Stomach (tissue), 9 donors: ENCODE data around the gene MRPL53. TPM values are rescaled to one million over a fixed set of nuclear protein-coding genes. Genes with fewer than 3 reads are reported as not detected.
"Not testable (repeated sequence)": the region's sequence is repeated elsewhere in the genome, so short reads cannot be mapped to it uniquely, and the experiment has no call there.

Experiments
- DNase-seq, 2 donors: peaks; one replicate each; pipeline versions ENCODE4 v3.0.0 to v3.0.0-alpha.2; 2013 to 2019
- H3K27ac ChIP-seq, 5 donors: fragments of 200-600 bp in 4 of 5; sonication (generic) in 4 of 5; one replicate each; pipeline ENCODE4 v1.5.1; 2013 to 2019; ENCODE audit warnings: mild to moderate bottlenecking in 1 of 5, moderate library complexity in 1 of 5
- H3K27me3 ChIP-seq, 3 donors: fragments of 200-600 bp; sonication (generic); one replicate each; pipeline ENCODE4 v1.5.1; 2017 to 2019; ENCODE audit warnings: mixed run types in 1 of 3
- H3K36me3 ChIP-seq, 4 donors: fragments of 200-600 bp; sonication (generic); 1 replicate in 3 of 4; 2 replicates in 1 of 4; pipeline ENCODE4 v1.5.1; 2016 to 2019
- H3K4me1 ChIP-seq, 4 donors: fragments of 200-600 bp; sonication (generic); one replicate each; pipeline ENCODE4 v1.5.1; 2016 to 2019
- H3K4me3 ChIP-seq, 4 donors: fragments of 200-600 bp; sonication (generic) in 3 of 4; one replicate each; pipeline ENCODE4 v1.5.1; 2016 to 2019; ENCODE audit warnings: mild to moderate bottlenecking in 1 of 4
- H3K9me3 ChIP-seq, 4 donors: fragments of 200-600 bp; sonication (generic); one replicate each; pipeline ENCODE4 v1.5.1; 2016 to 2019
- CTCF ChIP-seq, 7 experiments: fragments of 450-650 bp in 4 of 7; fragments of 200-600 bp in 3 of 7; sonication (generic) in 3 of 7; IDR thresholded peaks; one replicate each; pipeline ENCODE4 v1.5.1; 2016 to 2019; ENCODE audit warnings: antibody characterized with exemption in 7 of 7, control low read depth in 2 of 7, mild to moderate bottlenecking in 1 of 7
- EP300 ChIP-seq: sonication (generic); formaldehyde crosslinking; IDR thresholded peaks from one replicate; pipeline ENCODE4 v1.6.1; 2017; ENCODE audit warnings: antibody characterized with exemption
- POLR2A ChIP-seq, 4 donors: fragments of 450-650 bp; IDR thresholded peaks; one replicate each; pipeline ENCODE4 v1.6.1; 2016; ENCODE audit warnings: antibody characterized with exemption in 4 of 4, control low read depth in 2 of 4, mild to moderate bottlenecking in 1 of 4, moderate library complexity in 1 of 4
- POLR2AphosphoS5 ChIP-seq, 3 donors: sonication (generic); formaldehyde crosslinking; IDR thresholded peaks; one replicate each; pipeline ENCODE4 v1.6.1; 2016; ENCODE audit warnings: antibody characterized with exemption in 3 of 3
- whole genome bisulfite sequencing, 5 donors: extraction: QIAGEN DNeasy Blood & Tissue Kit in 3 of 5; methylation state at CpG; one replicate each; pipeline versions ENCODE4 v1.1.5 to v1.1.7; 2013 to 2018; 5-methylcytosine and 5-hydroxymethylcytosine counted together
- intact Hi-C: fragments of 100-400 bp; cut with DNase I; formaldehyde crosslinking; loops from one replicate; pipeline ENCODE4 v1.15.1; 2023; ENCODE audit warnings: low total_unique reads
- polyA plus RNA-seq, 3 donors: library from polyadenylated mRNA; stranded (reverse); fragments of 200-250 nt; gene quantifications; one replicate each; pipeline ENCODE4 v1.2.3, GENCODE V29; 2013
- total RNA-seq, 5 donors: library from RNA; depleted of rRNA; stranded (reverse); fragments of >200 nt; gene quantifications; one replicate each; pipeline versions ENCODE4 v1.1.0 to v1.2.3, GENCODE V29; 2014 to 2016
- donor health status: healthy with polysubstance abuse.
- donor health status: Bipolar disorder and iron deficiency.
- donor health status: healthy.

The MRPL53 gene
- total and polyA plus RNA-seq, 8 donors = 4.6 to 335 (median 81.3) TPM

GRCh38 chr2:74474899-74475298, 2.4 kb upstream of the MRPL53 start:
- intact Hi-C loops = no loop called here
- H3K27ac ChIP-seq = no peak overlapping the region
- H3K4me1 ChIP-seq = peaks cover 14 to 30% (median 27%) of the 10 kb centered on the region in 4 donors
- H3K9me3 ChIP-seq = no peaks in the 10 kb centered on the region
- peaks cover 17 to 54% (median 45%) of the 10 kb centered on the region in 4 donors for H3K36me3 ChIP-seq
- DNase-seq = no peak
- H3K27me3 ChIP-seq = no peaks in the 10 kb centered on the region
- no peak overlapping the region for H3K4me3 ChIP-seq
- TF ChIP-seq CTCF (IDR thresholded peaks at IDR 0.05) (no peak), EP300 (no peak), POLR2AphosphoS5 (IDR thresholded peaks at IDR 0.05) (no peak), POLR2A (IDR thresholded peaks at IDR 0.05) (no peak)
- WGBS, 5 donors = 84 to 92% (median 90%) methylated on average over 5 of the region's 5 CpGs

- peaks cover 14 to 27% (median 26%) of the 10 kb centered on the region in 4 donors for H3K4me1 ChIP-seq
- H3K27me3 ChIP-seq = no peaks in the 10 kb centered on the region
- H3K9me3 ChIP-seq = no peaks in the 10 kb centered on the region
- TF ChIP-seq POLR2AphosphoS5 (IDR thresholded peaks at IDR 0.05) = no peak
- no peak for TF ChIP-seq EP300
- no peak for TF ChIP-seq CTCF (IDR thresholded peaks at IDR 0.05)
- TF ChIP-seq POLR2A (IDR thresholded peaks at IDR 0.05) = no peak
- DNase-seq = no peak
- intact Hi-C loops = no loop called here
- no peak overlapping the region for H3K27ac ChIP-seq
- no peak overlapping the region for H3K4me3 ChIP-seq
- WGBS, 5 donors = 85 to 97% (median 91%) methylated on average over 6 of the region's 6 CpGs
- peaks cover 17 to 50% (median 41%) of the 10 kb centered on the region in 4 donors for H3K36me3 ChIP-seq
Observed at GRCh38 chr2:74474481-74474880, 2.0 kb upstream of the MRPL53 start.

GRCh38 chr2:74472945-74473258, 422 bp upstream of the MRPL53 start:
- Histone ChIP-seq H3K9me3 (no peaks in the 10 kb centered on the region), H3K36me3 (peaks cover 14 to 38% (median 33%) of the 10 kb centered on the region in 4 donors), H3K4me3 (peak overlapping the region; percentile 54 to 82 (median 66)), H3K27me3 (no peaks in the 10 kb centered on the region), H3K27ac (peak overlapping the region; percentile 78 to 93 (median 86)), H3K4me1 (peaks cover 14 to 27% (median 25%) of the 10 kb centered on the region in 4 donors)
- WGBS, 5 donors = 4 to 8% (median 5%) methylated on average over 7 of the region's 7 CpGs
- DNase-seq = no peak
- intact Hi-C loops = no loop called here
- no peak for TF ChIP-seq EP300
- TF ChIP-seq CTCF (IDR thresholded peaks at IDR 0.05) = no peak
- TF ChIP-seq POLR2A (IDR thresholded peaks at IDR 0.05) = no peak
- no peak for TF ChIP-seq POLR2AphosphoS5 (IDR thresholded peaks at IDR 0.05)

- no peaks in the 10 kb centered on the region for H3K9me3 ChIP-seq
- intact Hi-C loops = no loop called here
- H3K27ac ChIP-seq = peak overlapping the region; percentile 78 to 93 (median 86)
- peaks cover 14 to 25% (median 21%) of the 10 kb centered on the region in 4 donors for H3K36me3 ChIP-seq
- peak overlapping the region; percentile 54 to 82 (median 66) for H3K4me3 ChIP-seq
- WGBS, 5 donors = 36 to 59% (median 50%) methylated on average over 16 of the region's 16 CpGs
- DNase-seq = no peak
- TF ChIP-seq EP300 = no peak
- TF ChIP-seq POLR2AphosphoS5 (IDR thresholded peaks at IDR 0.05) = no peak
- no peak for TF ChIP-seq POLR2A (IDR thresholded peaks at IDR 0.05)
- H3K4me1 ChIP-seq = peaks cover 14 to 27% (median 26%) of the 10 kb centered on the region in 4 donors
- no peaks in the 10 kb centered on the region for H3K27me3 ChIP-seq
Observed at GRCh38 chr2:74471332-74472065, 981 bp downstream of the MRPL53 start.

- 91 to 95% (median 94%) methylated on average over 12 of the region's 12 CpGs for WGBS, 5 donors
- H3K4me3 ChIP-seq, intact Hi-C loops, H3K9me3 ChIP-seq, H3K27ac ChIP-seq, DNase-seq, H3K27me3 ChIP-seq: not testable (repeated sequence)
- Histone ChIP-seq H3K36me3 (peaks cover 14 to 18% (median 17%) of the 10 kb centered on the region in 4 donors), H3K4me1 (peaks cover 14 to 35% (median 33%) of the 10 kb centered on the region in 4 donors)
Observed at GRCh38 chr2:74470742-74471141, 1.7 kb downstream of the MRPL53 start.
